SIG-M5 (cell line): ENCODE results near the gene TEF.

Experiments used
- DNase-seq: peaks from one replicate; lab custom pipeline; 2025; lab: John Stamatoyannopoulos, UW

TEF gene

DNA sequence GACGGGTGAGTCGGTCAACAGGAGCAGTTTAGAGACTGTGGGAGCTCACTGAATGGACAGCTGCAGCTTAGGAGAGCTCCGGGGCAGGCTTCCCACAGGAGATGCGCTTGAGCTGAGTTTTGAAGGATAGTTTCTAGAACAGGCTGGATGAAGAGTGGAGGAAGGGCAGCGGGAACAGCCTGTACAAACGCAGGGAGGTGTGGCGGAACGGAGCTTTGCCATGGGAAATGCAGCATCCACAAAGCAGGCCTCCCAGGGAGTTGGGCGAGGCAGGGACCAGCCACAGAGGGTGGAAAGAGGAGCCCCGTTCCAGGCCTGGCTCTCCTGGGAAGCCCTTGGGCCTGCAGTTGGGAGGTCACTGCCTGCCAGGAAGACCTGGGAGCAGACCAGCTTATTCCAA is 26.8 kb upstream of the TEF start:
- no peak for DNase-seq

DNA sequence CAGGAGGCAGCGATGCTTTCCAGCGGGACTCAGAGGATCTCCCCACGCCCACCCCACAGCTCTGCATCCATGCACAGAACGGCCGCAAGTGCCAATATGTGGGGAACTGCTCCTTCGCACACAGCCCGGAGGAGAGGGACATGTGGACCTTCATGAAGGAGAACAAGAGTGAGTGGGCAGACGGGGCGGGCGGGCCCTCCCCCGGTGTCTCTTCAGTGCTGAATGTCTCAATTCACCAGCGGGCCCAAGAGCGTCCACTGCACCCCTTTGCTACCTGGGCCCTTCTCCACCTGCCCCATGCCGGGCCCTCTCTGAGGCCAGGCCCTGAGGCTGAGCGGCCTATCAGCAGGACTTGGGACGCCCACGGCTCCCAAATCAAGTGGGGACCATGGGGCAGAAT is 25.8 kb upstream of the TEF start:
- no peak for DNase-seq

DNA sequence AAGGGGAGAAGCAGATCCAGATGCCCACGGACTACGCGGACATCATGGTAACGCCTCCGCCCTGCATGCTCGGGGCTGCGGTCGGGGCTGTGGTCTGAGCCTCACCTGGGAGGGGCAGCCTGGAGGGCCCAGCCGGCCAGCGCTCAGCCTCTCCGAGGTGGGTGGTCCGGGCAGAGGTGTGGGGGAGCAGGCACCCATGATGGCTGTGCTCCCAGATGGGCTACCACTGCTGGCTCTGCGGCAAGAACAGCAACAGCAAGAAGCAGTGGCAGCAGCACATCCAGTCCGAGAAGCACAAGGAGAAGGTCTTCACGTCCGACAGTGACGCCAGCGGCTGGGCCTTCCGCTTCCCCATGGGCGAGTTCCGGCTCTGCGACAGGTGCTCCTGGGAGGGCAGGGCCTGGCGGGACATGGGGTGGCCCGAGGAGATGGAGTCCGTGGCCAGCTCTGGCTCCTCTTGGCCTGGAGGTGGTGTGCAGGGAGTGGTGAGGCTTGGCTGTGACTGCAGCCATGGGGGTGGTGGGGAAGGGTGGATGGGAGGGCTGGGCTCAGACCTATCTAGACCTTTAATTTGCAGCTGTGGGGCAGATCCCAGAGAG is 25.2 kb upstream of the TEF start:
- DNase-seq = no peak

DNA sequence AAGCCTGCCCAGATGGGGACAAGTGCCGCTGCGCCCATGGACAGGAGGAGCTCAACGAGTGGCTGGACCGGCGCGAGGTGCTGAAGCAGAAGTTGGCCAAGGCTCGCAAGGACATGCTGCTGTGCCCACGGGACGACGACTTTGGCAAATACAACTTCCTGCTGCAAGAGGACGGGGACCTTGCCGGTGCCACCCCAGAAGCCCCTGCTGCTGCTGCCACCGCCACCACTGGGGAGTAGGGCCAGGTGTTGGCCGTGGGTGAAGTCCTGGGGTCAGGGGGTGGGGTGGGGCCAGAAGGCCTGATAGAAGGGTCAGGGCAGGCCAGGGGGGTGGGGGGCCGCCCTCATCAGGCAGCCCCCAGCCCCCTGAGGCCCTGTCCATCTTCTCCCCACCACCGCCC is 24.6 kb upstream of the TEF start:
- DNase-seq = no peak

DNA sequence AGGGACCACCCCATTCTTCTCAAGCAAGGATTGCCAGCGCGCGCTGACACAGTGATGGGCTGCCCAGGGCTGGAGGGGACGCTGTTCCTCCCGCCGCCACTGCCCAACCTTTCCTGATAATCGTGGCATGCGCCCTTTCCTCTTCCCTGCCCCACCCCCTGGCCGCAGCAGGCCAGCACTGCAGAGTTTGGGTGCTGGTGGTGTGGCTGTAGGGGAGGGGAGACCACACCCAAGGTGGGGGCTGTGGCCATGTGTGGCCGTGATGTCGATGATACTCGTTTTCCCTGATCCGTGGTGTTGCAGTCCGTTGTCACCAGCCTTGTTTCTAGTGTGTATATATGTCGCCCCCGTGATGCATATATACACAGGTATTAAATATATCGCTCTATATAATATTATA is 22.8 kb upstream of the TEF start:
- no peak for DNase-seq

DNA sequence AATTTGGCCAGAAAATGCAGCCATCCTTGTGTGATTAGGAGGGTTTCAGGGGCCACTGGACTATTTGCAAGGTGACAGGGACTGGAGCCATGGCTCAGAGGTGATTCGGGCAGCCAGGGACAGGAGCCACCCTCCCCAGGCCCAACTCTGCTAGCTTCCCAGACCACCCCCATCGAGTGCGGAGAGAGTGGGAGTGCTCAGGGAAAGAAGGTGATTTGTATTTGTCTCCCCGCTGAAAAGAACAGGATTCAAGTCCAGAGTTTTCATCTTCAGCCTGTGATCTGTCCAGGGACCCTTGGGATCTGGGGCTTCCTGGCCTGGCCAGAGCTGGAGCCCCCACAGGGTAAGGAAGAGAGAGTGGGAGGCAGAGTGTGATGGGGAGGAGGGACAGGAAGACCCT is 22.4 kb upstream of the TEF start:
- no peak for DNase-seq

DNA sequence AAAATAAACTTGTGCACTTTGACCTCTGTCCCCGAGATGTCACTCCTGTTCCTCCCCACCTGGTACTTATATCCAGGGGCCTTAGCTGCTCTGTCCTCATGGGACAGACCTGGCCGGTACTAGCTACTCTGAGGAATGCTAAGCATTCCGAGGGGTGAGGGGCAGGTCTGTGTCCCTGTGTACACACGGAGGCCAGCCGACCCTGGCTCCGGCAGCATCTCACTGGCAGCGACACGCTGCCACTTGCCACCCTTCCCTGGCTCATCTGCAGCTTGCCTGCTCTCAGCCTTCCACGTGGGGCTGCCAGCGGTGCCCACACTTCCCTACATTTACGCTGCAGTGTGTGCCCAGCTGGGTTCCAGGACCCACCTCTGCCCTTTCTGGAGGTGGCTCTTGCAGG is 21.6 kb upstream of the TEF start:
- DNase-seq = no peak

DNA sequence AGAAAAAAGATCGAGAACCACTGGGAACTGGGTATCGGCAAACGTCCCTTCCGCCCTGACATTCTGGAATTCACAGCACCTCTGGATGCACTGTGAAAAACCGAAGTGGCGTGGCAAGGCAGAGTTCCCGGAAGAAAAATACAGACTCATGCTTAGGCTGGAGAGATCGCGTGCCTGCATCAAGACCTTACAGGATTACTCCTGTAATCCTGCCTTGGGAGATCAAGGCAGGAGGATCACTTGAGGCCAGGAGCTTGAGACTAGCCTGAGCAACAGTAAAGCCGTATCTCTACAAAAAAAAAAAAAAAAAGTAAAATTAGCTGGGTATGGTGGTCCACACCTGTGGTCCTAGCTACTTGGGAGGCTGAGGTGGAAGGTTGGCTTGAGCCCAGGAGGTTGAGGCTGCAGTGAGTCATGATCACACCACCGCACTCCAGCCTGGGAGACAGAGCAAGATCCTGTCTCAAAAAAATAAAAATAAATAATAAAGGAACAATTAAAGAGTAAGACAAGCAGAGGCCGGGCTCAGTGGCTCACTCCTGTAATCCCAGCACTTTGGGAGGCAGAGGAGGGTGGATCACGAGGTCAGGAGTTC is 19.9 kb upstream of the TEF start:
- no peak for DNase-seq

DNA sequence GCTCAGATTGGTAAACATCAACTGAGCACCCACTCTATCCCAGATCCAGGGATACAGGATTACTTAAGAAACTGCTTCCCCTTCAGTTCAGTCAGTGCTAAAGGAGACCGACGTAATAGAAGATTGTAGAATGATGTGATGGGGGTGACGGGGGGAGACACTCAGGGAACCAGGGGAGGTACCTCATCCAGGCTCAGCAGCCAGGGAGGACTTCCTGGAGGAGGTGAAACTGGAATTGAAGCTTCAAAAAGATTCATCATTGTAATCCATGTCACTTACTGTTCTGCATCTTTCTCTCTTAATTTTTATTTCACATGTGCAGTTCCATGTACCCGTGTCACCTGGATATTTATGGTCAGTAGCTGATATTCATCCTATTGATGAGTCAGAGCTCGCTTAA is 19.1 kb upstream of the TEF start:
- no peak for DNase-seq

DNA sequence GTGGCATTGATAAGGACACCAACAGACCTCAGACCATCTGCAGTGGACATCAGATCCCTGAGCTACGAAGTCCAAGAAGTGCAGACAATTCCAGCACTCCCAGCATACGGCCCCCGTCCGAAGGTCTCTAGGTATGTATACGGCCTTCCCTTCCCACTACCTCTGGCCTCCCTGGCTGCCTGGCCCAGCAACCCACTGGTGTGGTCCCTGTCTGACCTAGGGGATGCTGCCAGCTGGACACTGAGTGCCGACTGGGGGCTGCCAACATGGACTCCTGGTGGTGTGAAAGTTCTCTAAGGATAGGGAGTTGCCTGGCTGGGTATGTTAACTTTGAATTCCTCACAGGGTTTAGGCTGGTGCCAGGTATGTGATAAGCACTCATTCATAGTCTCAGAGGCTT is 17.5 kb upstream of the TEF start:
- DNase-seq = no peak

DNA sequence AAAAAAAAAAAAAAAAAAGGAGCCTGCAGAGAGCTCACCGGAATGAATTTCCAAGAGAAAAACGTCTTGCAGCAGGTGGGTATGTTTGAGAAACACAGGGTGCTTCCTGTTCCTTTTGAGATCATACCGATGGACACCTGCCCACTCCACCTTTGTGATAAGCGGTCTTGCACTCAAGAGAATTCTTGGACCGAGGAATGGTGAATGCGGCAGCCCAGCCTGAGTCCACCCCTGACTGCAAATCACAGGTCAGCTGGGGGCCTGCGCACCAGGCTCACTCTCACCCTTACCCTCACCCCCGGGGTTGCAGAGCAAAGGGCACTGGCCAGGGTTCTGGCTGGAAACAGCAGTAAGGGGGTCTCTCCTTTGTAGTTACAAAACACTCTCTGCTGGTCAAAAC is 16.8 kb upstream of the TEF start:
- DNase-seq = no peak

DNA sequence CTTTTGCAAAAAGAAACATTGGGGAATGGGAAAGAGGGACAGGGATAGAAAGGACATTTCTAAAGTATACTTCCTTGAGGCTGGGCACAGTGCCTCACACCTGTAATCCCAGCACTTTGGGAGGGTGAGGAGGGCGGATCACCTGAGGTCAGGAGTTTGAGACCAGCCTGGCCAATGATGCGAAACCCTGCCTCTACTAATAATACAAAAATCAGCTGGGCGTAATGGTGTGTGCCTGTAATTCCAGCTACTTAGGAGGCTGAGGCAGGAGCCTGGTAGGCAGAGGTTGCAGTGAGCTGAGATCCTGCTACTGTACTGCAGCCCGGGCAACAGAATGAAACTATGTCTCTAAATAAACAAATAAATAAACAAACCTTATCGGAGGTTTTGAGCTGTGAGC is 16.3 kb upstream of the TEF start:
- no peak for DNase-seq

DNA sequence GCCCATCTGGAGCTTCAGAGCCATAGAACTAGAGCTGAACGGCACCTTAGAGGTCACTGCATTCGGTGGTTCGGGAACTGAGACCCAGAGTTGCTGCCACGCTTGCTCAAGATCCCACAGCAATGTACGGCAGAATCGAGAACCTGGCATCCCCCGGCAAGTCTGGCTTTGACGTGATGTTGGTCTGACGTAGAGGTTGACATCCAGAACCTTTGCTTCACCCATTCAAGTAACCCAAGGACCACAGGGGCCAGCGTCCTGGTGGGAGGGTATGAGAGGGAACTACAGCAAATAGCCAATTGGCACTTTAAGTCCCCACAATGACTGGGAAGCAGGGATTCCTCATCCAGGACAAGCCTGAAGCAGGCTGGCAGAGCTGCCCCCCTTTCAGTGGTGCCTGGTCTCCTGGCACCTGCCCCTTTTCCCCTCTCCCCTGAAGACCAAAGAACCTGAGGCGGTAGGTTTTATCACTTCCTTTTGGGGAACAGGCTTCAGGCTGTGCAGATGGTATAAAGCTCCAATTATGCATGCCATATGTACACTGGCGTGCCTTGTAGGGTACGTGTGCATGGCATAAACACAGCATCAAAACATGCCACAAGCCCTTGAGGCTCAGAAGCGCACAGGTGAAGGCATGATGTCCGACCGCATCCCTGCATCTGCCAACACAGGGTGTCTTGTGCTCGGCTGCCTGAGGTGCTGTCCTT is 15.3 kb upstream of the TEF start:
- DNase-seq = no peak

DNA sequence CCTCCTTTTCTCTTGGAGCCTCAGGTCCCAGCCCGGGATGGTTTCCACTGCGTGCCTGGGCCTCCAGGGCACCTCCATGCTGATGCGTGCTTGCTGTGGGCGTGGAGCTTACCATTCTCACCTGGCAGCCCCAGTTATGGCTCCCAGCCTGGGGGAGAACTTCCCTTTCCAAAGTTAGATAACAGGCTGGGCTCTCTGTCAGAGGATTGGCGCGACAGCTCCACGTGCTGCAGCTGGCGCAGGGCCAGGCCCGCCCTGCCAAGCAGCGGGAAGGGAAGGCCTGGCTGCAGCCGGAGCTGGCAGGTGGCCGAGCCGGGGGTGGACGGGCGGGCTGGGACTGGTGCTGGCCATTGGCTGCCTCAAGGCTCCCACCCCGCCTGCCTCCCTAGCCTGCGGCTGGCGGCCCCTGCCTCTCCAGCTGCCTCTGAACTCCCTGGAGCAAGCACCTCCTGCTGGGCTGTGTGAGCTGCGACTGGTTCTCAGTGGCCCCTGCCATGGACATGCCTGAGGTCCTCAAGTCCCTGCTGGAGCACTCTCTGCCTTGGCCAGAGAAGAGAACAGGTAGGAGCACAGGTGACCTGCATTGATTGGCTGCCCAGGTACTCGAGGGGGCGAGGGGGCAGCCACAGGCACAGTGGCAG is 14.6 kb upstream of the TEF start:
- DNase-seq = no peak

DNA sequence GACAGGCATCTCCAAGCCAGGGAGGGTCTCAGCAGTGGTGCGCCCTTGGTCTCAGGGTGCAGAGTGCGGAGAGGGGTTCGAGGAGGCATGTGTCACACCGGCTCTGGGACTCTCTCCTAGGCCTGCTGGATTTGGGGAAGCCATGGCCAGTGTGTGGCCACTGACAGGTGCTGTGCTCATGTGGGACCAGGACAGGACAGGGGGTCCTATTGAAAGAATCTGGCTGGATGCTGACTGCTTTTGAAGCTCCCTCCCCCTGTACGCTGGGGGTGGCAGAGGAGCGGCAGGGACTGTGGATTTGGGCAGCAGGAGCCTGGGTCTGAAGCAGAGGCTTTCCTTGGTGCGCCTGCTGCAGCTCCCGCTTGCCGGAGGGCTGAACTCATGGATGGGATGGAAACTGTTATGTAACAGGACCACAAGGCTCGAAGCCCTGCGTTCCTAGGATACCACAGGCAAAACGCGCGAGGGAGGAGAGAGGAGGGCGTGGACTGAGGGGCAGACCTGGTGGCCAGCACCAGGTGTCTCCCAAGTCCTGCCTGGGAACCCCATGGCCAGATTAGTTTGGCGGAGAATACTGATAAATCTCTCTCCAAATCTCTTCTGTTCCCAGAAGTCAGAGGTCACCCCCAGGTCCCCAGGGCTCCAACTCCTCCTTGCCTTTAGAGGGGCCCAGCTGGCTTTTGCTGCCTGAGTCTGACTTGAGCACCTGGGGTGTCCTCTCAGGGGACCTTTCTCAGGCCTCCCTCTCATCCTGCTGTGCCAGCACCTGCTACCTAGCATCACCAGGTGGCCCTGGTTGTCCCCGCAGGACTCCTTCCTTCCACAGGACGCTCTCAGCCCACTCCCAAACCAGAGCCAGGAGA is 13.8 kb upstream of the TEF start:
- no peak for DNase-seq

DNA sequence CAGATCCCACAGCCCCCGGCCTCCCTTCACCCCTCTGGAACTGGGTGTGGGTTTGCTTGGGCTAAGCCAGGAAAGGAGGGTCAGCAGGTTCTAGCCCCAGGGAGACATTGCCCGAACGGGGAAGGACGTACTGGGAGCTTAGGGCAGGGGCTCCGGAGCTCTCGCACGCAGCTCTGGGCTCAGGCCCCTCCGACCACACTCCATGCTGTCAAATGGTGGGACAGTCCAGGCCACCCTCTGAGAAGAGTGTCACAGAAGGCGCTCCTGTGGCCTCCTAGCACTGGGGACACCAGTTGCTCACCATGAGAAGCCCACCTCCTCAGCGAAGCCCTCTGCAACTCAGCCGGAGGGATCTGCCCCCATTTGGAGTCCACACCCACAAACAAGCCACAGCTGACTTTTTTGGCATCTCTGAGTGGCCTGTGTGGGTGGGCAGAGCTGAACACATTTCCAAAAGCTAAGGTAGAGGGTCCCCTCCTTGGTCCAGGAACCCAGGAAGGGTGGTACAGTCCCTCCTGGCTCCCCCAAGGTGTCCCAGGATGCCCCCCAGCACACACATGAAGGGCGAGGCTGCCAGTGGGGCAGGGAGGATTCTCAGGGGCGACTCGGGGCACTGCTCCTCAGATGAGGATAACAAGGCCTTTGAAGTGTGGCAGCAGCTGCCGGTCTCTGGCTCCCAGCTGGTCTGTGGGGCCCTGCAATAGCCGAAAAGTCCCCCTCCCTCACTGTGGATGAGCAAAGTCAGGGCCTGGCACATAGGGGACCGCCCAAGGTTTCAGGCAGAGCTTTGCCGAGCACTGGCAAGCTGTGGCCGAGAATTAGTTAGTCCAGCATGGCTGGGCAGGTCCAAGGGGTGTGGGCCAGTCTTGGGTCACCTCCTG is 13.0 kb upstream of the TEF start:
- no peak for DNase-seq

DNA sequence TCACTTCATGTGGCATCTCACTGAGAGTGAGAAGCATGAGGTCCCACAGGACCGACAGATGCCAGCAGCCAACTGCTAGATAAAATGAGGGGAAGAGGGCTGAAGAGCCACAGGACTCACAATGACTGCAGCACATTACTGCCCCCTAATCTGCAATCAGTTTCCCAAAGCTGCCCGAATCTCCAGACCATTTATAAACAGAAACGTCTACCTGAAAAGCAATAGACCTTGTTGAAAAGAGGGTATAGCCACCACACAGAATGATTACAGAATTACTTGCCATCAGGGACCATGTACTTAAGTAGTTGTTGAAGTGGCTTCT is 12.4 kb upstream of the TEF start:
- DNase-seq = no peak

DNA sequence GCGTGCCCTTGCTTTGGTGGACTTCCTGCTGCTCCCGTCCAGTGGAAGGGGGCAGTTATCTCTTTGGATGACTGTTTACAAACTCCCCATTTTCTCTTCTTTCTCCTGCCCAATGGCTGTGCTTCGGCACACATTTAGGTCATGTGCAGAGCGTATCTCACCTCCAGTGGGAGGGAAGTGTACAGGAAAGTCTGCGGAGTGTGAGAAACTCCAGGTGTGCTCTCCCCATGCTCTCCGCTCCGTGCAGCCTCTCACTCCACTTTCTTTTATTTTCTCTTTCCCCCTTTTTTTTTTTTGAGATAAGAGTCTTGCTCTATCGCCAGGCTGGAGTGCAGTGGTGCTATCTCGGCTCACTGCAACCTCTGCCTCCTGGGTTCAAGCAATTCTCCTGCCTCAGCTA is 11.9 kb upstream of the TEF start:
- DNase-seq = no peak

DNA sequence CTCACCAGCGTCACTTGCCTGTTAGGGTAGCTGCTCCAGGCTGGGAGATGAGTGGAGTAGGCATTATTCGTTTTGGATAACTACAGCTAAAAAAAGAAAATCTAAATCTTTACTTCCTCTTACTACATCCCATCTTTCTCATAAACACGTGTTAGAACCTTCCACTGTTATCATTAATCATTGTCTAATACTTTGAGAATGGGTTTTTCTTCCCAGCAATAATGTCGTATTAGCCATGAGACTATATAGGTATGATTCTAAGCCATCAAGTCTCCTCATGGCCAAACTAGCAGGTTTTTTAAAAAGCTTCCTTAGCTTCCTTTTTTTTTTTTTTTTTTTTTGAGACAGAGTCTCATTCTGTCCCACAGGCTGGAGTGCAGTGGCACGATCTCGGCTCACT is 3.9 kb upstream of the TEF start:
- DNase-seq = no peak

DNA sequence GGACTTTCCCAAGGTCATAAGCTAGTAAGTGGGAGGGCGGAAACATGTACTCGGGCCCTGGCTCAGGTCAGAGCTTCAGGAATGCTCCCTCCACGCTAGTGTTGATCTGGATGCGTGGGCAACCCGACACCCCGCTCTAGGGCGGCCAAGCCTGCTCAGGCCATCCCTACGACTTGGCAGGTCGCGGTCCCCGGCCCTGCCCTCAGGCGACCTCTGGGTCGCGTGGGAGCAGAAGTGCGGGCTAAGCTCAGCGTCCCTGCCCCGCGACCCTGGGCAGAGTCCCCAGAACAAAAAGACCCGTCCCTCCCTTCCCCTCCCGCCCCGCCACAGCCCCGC is 781 bp upstream of the TEF start:
- DNase-seq = no peak

DNA sequence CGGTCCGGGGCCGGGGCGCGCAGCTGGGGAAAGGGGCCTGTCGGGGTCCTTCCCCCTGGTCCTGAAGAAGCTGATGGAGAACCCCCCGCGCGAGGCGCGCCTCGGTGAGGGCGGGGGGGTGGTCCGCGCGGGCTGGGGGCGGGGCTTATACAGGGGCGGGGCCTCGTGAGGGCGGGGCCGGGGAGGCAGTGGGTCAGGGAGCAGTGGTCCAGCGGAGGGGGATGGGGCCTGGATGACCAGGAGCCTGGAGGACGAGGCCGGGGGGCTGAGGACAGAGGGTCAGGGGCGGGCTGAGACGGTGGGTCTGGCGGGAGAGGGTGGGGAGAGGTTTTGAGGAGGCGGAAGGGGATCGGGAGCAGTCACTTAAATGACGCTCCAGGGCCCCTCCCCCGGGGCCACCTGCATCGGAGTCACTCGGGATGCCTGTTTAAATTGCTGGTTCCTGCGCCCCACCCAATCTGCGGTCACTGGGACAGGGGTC is 396 bp downstream of the TEF start:
- DNase-seq = no peak

DNA sequence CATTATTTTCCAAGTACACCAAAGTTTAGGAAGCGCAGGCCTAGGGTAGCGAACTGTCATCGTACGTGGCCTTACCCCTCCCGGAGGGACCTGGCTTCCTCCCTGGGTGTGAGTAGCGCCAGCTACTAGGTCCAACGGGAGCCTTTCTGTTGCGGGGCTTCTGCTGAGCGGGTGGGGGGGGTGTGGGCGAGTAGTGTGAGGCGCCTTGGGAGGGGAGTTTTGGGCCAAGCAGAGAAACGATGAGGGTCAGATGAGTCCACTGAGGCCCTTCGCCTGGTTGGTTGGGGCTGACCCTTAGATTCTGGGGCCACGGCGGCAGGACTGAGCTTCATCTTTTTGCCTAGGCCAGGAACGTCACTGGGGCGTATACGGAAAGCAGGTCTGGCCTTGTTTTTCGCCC is 868 bp downstream of the TEF start:
- no peak for DNase-seq
